HEK293T (cell line): Measurements from ENCODE around the gene LMAN2.

Experiments
- ARNT ChIP-seq: fragments of 450-650 bp; IDR thresholded peaks from 2 replicates; pipeline ENCODE4 v1.6.1; 2017; ENCODE audit warnings: mild to moderate bottlenecking
- BHLHE40 ChIP-seq: fragments of 450-650 bp; IDR thresholded peaks from 2 replicates; pipeline ENCODE4 v1.6.1; 2016; ENCODE audit warnings: mild to moderate bottlenecking, moderate library complexity, borderline replicate concordance
- FOXK2 ChIP-seq: fragments of 450-650 bp; IDR thresholded peaks from 2 replicates; pipeline ENCODE4 v1.6.1; 2016; ENCODE audit warnings: mild to moderate bottlenecking
- NFRKB ChIP-seq: fragments of 450-650 bp; IDR thresholded peaks from 2 replicates; pipeline ENCODE4 v1.6.1; 2016; ENCODE audit warnings: mild to moderate bottlenecking, moderate library complexity
- SP1 ChIP-seq: fragments of 450-650 bp; IDR thresholded peaks from 2 replicates; pipeline ENCODE4 v1.6.1; 2017
- ZNF384 ChIP-seq: fragments of 450-650 bp; IDR thresholded peaks from 2 replicates; pipeline ENCODE4 v1.6.1; 2016

GRCh38 chr5:177308740-177309139, 42.7 kb downstream of the LMAN2 start:
- TF ChIP-seq BHLHE40 (no peak), NFRKB (no peak), FOXK2 (no peak), ZNF384 (no peak), ARNT (no peak), SP1 (no peak)
